ENCODE data around the gene MOB3B. TPM values are rescaled to one million over a fixed set of nuclear protein-coding genes. Genes with fewer than 3 reads are reported as not detected.
A peak's percentile ranks its signal among the peaks of the same experiment; 100 is the strongest.

The MOB3B gene
- total and polyA plus RNA-seq, 10 of the 15 experiments (the other 5 are each of a cell fraction or from before 2014, with no cell fraction given): 0.44 to 2.7 (median 0.91) TPM

GRCh38 chr9:27572061-27572460 is 42.4 kb upstream of the MOB3B start:
- Histone ChIP-seq H3K4me3 (peak overlapping the region; percentile 94; the same call in 1 of the 2 replicates), H3K27me3 (replicated peaks in 1 of 2; ENCODE audit: control insufficient read depth in 2 of 2, insufficient read depth in 2 of 2, low read length in 1 of 2) (no peaks in the 10 kb centered on the region), H3K79me2 (ENCODE audit: control insufficient read depth, insufficient read depth, low read length) (no peaks in the 10 kb centered on the region), H3K9ac (ENCODE audit: control insufficient read depth, insufficient read depth, low read length) (no peak overlapping the region), H2AFZ (ENCODE audit: control insufficient read depth, low read depth, low read length) (peak overlapping the region; percentile 98; the same call in 1 of the 2 replicates), H3K36me3 (ENCODE audit: control insufficient read depth in 2 of 2, insufficient read depth in 2 of 2, low read length in 1 of 2) (no peaks in the 10 kb centered on the region), H3K27ac (ENCODE audit: control insufficient read depth, insufficient read depth) (no peak overlapping the region), H4K20me1 (ENCODE audit: control insufficient read depth, insufficient read depth) (no peaks in the 10 kb centered on the region), H3K4me1 (ENCODE audit: control insufficient read depth, insufficient read depth, low read length) (peaks cover 4% of the 10 kb centered on the region; the same call in 1 of the 2 replicates), H3K9me3 (replicated peaks; ENCODE audit: control insufficient read depth, insufficient read depth, low read length) (no peaks in the 10 kb centered on the region), H3K4me2 (ENCODE audit: control insufficient read depth, insufficient read depth) (peak overlapping the region; percentile 70)
- DNase-seq (ENCODE audit: low read depth, low spot score) (no peak), FAIRE-seq (no peak), ATAC-seq (no peak)
- POLR2A ChIA-PET: interaction anchor here (1.3 kb wide), 1 partner anchor 8 kb away, joined by 4 read pairs; no protein-coding TSS in a partner anchor
- SMC1A ChIA-PET (ENCODE audit: uncharacterized antibody, unreplicated experiment): interaction anchor here (1.3 to 2.6 kb wide), 2 partner anchors 11 to 17 kb away, joined by 5 to 15 read pairs; no protein-coding TSS in a partner anchor
- 20% methylated on average over 3 of the region's 3 CpGs for WGBS (ENCODE audit: insufficient coverage, insufficient replicate concordance, low lambda C conversion rate, missing lambda C conversion rate)
- no peak for TF ChIP-seq REST (IDR thresholded peaks at IDR 0.05; ENCODE audit: low read depth, low read length)
- TF ChIP-seq SRF (IDR thresholded peaks at IDR 0.05; ENCODE audit: low read depth in 2 of 2, low read length in 2 of 2): no peak
- no peak for TF ChIP-seq HDGF (IDR thresholded peaks at IDR 0.05)
- TF ChIP-seq MEF2B (IDR thresholded peaks at IDR 0.05; ENCODE audit: partially characterized antibody, poor library complexity, severe bottlenecking): no peak
- TF ChIP-seq YY1 (IDR thresholded peaks at IDR 0.05; ENCODE audit: low read depth, low read length): no peak
- no peak for TF ChIP-seq SREBF2 (IDR thresholded peaks at IDR 0.05; ENCODE audit: low read length)
- no peak for TF ChIP-seq FOXK2 (IDR thresholded peaks at IDR 0.05)
- no peak for TF ChIP-seq EZH2 (IDR thresholded peaks at IDR 0.05; ENCODE audit: borderline replicate concordance, control insufficient read depth, low read depth, low read length)
- TF ChIP-seq NR2C2 (IDR thresholded peaks at IDR 0.05; ENCODE audit: borderline replicate concordance, control insufficient read depth, insufficient read length, low read depth): no peak
- no peak for TF ChIP-seq NRF1 (conservative IDR thresholded peaks at IDR 0.05; ENCODE audit: low read depth, low read length)
- in situ Hi-C loops (cut with MboI) (no loop called here), intact Hi-C loops (cut with micrococcal nuclease; ENCODE audit: unreplicated experiment) (no loop called here)
- BruUV-seq (replicated peaks): no TSS peak
- RAD21 ChIA-PET (ENCODE audit: unreplicated experiment): interaction anchor here (1.5 kb wide), 1 partner anchor 34 kb away, joined by 4 read pairs; no protein-coding TSS in a partner anchor
- CTCF ChIA-PET: interaction anchor here (0.5 kb wide), 1 partner anchor 1231 kb away, joined by 3 read pairs; no protein-coding TSS in a partner anchor

Data from GM12878 (cell line).